Esophagus muscularis mucosa (tissue), 4 donors: Measurements from ENCODE around the gene MS4A18. TPM values are rescaled to one million over a fixed set of nuclear protein-coding genes. Genes with fewer than 3 reads are reported as not detected.

ENCODE experiments used
- DNase-seq: peaks from one replicate; pipeline ENCODE4 v3.0.0-alpha.2; 2017; ENCODE audit errors: extremely low spot score
- H3K27ac ChIP-seq, 4 donors: fragments of 200-600 bp; sonication (generic); replicated peaks in 1 of 4; 1 replicate in 3 of 4; 2 replicates in 1 of 4; pipeline ENCODE4 v1.5.1; 2016 to 2019; ENCODE audit warnings: mild to moderate bottlenecking in 1 of 4
- H3K27me3 ChIP-seq, 4 donors: fragments of 200-600 bp; sonication (generic); one replicate each; pipeline versions ENCODE4 v1.5.1 to v1.6.0; 2016 to 2019
- H3K36me3 ChIP-seq, 4 donors: fragments of 200-600 bp; sonication (generic); one replicate each; pipeline ENCODE4 v1.5.1; 2016 to 2019
- H3K4me1 ChIP-seq, 4 donors: fragments of 200-600 bp; sonication (generic); one replicate each; pipeline ENCODE4 v1.5.1; 2016 to 2019
- H3K4me3 ChIP-seq, 4 donors: fragments of 200-600 bp; sonication (generic); 1 replicate in 2 of 4; 2 replicates in 2 of 4; pipeline ENCODE4 v1.5.1; 2016 to 2019; ENCODE audit warnings: mild to moderate bottlenecking in 4 of 4, moderate library complexity in 1 of 4
- H3K9me3 ChIP-seq, 4 donors: fragments of 200-600 bp; sonication (generic); 1 replicate in 3 of 4; 2 replicates in 1 of 4; pipeline ENCODE4 v1.5.1; 2016 to 2019
- EP300 ChIP-seq: sonication (generic); formaldehyde crosslinking; IDR thresholded peaks from one replicate; pipeline ENCODE4 v1.6.1; 2017; ENCODE audit warnings: antibody characterized with exemption
- POLR2A ChIP-seq: fragments of 450-650 bp; IDR thresholded peaks from one replicate; pipeline ENCODE4 v1.6.1; 2017; ENCODE audit warnings: antibody characterized with exemption, moderate library complexity, mild to moderate bottlenecking, low read depth
- POLR2AphosphoS5 ChIP-seq, 2 donors: sonication (generic); formaldehyde crosslinking; IDR thresholded peaks; one replicate each; pipeline ENCODE4 v1.6.1; 2017; ENCODE audit warnings: antibody characterized with exemption in 2 of 2
- WGBS: methylation state at CpG from one replicate; pipeline ENCODE4 v1.1.5; 2018; 5-methylcytosine and 5-hydroxymethylcytosine counted together
- intact Hi-C: fragments of 100-400 bp; cut with DNase I; formaldehyde crosslinking; loops from one replicate; pipeline ENCODE4 v1.15.1; 2023
- total RNA-seq, 4 donors: library from RNA; depleted of rRNA; stranded (reverse); fragments of >200 nt; gene quantifications; one replicate each; pipeline versions ENCODE4 v1.1.0 to v1.2.1, GENCODE V29; 2016
- TF ChIP-seq, protein P1 (sequence below), 3 experiments: fragments of 200-600 bp in 2 of 3; fragments of 450-650 bp in 1 of 3; sonication (generic) in 2 of 3; IDR thresholded peaks; one replicate each; pipeline ENCODE4 v1.5.1; 2017 to 2019; ENCODE audit warnings: antibody characterized with exemption in 3 of 3, mild to moderate bottlenecking in 2 of 3, moderate library complexity in 1 of 3

The MS4A18 gene
- total RNA-seq, 4 donors from 2014 or later, result not detected

DNA sequence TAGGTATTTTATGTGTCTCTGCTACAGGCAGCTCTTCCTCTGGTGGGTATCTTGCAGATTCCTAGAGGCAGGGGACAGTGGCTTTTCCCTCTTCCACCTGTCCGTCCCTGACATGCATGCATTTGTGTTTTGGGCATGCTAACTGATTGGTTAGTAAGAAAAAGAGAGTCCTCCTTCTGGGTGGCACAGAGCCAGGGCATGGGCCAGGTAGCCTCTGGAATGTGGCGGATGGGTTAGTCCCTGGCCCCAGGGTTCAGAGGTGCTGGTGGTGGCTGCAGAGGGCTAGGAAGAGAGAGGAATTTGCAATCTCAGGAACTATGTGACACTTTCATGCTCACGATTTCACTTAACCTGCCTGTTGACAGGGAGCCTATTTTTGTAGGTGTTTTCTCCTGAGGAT is 26.4 kb downstream of the MS4A18 start:
- no peak for DNase-seq

DNA sequence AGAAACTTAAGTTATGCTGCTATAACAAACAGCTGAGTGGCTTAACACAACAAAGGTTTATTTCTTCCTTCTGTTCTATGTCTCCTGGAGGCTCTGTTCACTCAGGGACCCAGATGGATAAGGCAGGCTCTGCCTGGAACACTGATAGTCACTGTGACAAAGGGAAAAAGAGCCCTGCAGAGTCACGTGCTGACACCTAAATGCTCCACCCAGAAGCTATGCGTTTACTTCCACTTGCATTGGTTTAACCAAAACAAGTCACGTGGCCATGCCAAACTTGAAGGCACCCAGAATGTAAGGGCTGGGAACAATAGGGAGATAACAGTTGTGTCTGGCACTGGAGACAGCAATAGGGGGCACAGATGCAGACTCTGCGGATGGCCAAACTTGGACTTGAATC is 28.8 kb downstream of the MS4A18 start:
- WGBS, result 75% methylated on average over 4 of the region's 4 CpGs
- Histone ChIP-seq H3K27me3 (peaks cover 0 to 48% (median 0%) of the 10 kb centered on the region in 4 donors), H3K4me1 (no peaks in the 10 kb centered on the region), H3K4me3 (no peak overlapping the region), H3K36me3 (no peaks in the 10 kb centered on the region), H3K9me3 (no peaks in the 10 kb centered on the region), H3K27ac (no peak overlapping the region)
- intact Hi-C loops, result no loop called here
- TF ChIP-seq POLR2A, result no peak
- TF ChIP-seq, protein P1, sequence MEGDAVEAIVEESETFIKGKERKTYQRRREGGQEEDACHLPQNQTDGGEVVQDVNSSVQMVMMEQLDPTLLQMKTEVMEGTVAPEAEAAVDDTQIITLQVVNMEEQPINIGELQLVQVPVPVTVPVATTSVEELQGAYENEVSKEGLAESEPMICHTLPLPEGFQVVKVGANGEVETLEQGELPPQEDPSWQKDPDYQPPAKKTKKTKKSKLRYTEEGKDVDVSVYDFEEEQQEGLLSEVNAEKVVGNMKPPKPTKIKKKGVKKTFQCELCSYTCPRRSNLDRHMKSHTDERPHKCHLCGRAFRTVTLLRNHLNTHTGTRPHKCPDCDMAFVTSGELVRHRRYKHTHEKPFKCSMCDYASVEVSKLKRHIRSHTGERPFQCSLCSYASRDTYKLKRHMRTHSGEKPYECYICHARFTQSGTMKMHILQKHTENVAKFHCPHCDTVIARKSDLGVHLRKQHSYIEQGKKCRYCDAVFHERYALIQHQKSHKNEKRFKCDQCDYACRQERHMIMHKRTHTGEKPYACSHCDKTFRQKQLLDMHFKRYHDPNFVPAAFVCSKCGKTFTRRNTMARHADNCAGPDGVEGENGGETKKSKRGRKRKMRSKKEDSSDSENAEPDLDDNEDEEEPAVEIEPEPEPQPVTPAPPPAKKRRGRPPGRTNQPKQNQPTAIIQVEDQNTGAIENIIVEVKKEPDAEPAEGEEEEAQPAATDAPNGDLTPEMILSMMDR (IDR thresholded peaks at IDR 0.05), result no peak
- TF ChIP-seq EP300, result no peak
- no peak for TF ChIP-seq POLR2AphosphoS5 (IDR thresholded peaks at IDR 0.05)
- no peak for DNase-seq

More for the DNA sequence above, 26.4 kb downstream of the MS4A18 start:
- H3K36me3 ChIP-seq, result no peaks in the 10 kb centered on the region
- 71% methylated on average over 3 of the region's 3 CpGs for WGBS
- intact Hi-C loops, result no loop called here
- TF ChIP-seq POLR2AphosphoS5 (IDR thresholded peaks at IDR 0.05) (no peak), POLR2A (no peak), EP300 (no peak)
- TF ChIP-seq, protein P1 (IDR thresholded peaks at IDR 0.05), result no peak
- no peaks in the 10 kb centered on the region for H3K9me3 ChIP-seq
- peaks cover 0 to 36% (median 0%) of the 10 kb centered on the region in 4 donors for H3K27me3 ChIP-seq
- no peak overlapping the region for H3K4me3 ChIP-seq
- no peaks in the 10 kb centered on the region for H3K4me1 ChIP-seq
- H3K27ac ChIP-seq, result no peak overlapping the region

DNA sequence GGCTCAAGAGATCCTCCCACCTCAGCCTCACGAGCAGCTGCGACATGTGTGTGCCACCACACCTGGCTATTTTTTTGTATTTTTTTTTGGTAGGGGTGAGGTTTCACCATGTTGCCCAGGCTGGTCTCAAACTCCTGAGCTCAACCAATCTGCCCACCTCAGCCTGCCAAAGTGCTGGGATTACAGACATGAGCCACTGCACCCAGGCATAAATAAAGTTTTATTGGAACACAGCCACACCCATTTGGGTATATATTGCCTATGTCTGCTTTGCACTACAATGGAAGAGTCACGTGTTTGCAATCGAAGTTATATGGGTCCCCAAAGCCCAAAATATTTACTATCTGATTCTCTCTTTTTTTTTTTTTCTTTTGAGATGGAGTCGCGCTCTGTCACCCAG is 30.4 kb downstream of the MS4A18 start:
- Histone ChIP-seq H3K9me3 (no peaks in the 10 kb centered on the region), H3K36me3 (no peaks in the 10 kb centered on the region), H3K4me1 (no peaks in the 10 kb centered on the region), H3K27me3 (peaks cover 0 to 48% (median 0%) of the 10 kb centered on the region in 4 donors), H3K4me3 (no peak overlapping the region), H3K27ac (no peak overlapping the region)
- no peak for DNase-seq
- no peak for TF ChIP-seq POLR2A
- TF ChIP-seq, protein P1 (IDR thresholded peaks at IDR 0.05), result no peak
- no peak for TF ChIP-seq EP300
- no peak for TF ChIP-seq POLR2AphosphoS5 (IDR thresholded peaks at IDR 0.05)
- intact Hi-C loops, result no loop called here
- WGBS, result 80% methylated on average over 6 of the region's 6 CpGs

DNA sequence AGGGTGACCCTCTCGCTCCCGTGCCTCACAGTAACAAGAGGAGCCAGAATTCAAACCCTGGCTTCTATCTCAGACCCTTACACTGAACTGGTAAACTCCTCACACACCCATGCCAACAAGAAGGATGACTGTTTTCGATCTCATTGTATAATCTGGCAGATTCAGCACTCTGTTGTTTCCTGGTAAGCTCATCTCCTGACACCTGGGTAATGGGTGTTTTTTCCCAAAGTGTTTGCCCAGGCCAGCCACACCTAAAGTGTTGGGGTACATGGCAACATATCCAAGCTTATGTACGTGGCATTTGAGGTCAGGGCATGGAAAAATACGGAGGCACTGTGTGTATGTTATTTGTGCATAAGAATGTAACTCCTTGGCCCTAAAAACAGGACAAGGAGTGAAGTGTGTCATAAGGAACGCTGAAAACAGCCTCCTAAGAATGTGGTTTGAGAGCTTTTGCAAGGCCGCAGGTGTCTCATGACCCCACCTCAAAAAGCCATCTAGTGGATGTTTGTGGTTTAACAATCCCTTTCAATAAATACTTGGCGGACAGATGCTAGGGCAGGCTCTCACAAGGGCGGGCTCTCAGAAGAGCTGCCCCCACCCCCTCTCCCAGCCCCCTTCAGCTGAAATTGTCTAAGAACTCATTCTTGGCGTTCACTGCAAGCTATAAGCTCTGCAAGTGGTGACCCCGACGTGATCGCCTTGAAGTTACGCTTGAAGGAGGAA is 31.9 kb downstream of the MS4A18 start, which contains the start of gene MS4A15:
TSS of gene MS4A15 (plus strand) at position 561 of the 726 bp plus-strand sequence. CDS start 6,867 bp downstream, outside the sequence.
- no peaks in the 10 kb centered on the region for H3K36me3 ChIP-seq
- DNase-seq, result no peak
- peaks cover 0 to 40% (median 0%) of the 10 kb centered on the region in 4 donors for H3K27me3 ChIP-seq
- no peaks in the 10 kb centered on the region for H3K9me3 ChIP-seq
- no peak within 1 kb of the TSS for H3K27ac ChIP-seq
- H3K4me1 ChIP-seq, result no peaks in the 10 kb centered on the region
- intact Hi-C loops, result no loop called here
- 61% methylated on average over 14 of the region's 14 CpGs for WGBS
- H3K4me3 ChIP-seq, result no peak within 1 kb of the TSS
- TF ChIP-seq POLR2AphosphoS5 (IDR thresholded peaks at IDR 0.05) (no peak), EP300 (no peak), POLR2A (no peak)
- TF ChIP-seq, protein P1 (IDR thresholded peaks at IDR 0.05), result no peak
